ENCODE measurements around the gene MARVELD2. TPM values are rescaled to one million over a fixed set of nuclear protein-coding genes. Genes with fewer than 3 reads are reported as not detected.

The MARVELD2 gene
- total and polyA plus RNA-seq, 2 of the 13 experiments (the other 11 are each of a cell fraction or from before 2014, with no cell fraction given), result 11.1 to 15.4 TPM

- TF ChIP-seq TFDP1 (CRISPR knock-in tag; IDR thresholded peaks at IDR 0.05; ENCODE audit: borderline replicate concordance), result peak; percentile 63; the same call in 1 of the 2 replicates
- peak; percentile 42; the same call in 1 of the 2 replicates for TF ChIP-seq FOXA3 (CRISPR knock-in tag; IDR thresholded peaks at IDR 0.05)
- TF ChIP-seq ZBTB20 (CRISPR knock-in tag; IDR thresholded peaks at IDR 0.05; ENCODE audit: borderline replicate concordance, low read depth), result peak; percentile 33; the same call in 1 of the 2 replicates
- no peak for TF ChIP-seq RFX1 (IDR thresholded peaks at IDR 0.05)
- TF ChIP-seq ARNT (IDR thresholded peaks at IDR 0.05), result no peak
- TF ChIP-seq POLR2A (IDR thresholded peaks at IDR 0.05; ENCODE audit: insufficient read depth in 1 of 2, low read depth in 2 of 2, low read length in 2 of 2), result peak; percentile 64 to 87
- TF ChIP-seq KDM5B (CRISPR knock-in tag; IDR thresholded peaks at IDR 0.05; ENCODE audit: borderline replicate concordance), result peak; percentile 95
- TF ChIP-seq REPIN1 (CRISPR knock-in tag; IDR thresholded peaks at IDR 0.05; ENCODE audit: borderline replicate concordance, low read depth), result peak; percentile 86; the same call in 1 of the 2 replicates
- TF ChIP-seq KLF6 (CRISPR knock-in tag; IDR thresholded peaks at IDR 0.05), result peak; percentile 52; the same call in 1 of the 2 replicates
- TF ChIP-seq NR3C1 (CRISPR knock-in tag; IDR thresholded peaks at IDR 0.05), result no peak
- TF ChIP-seq ZNF546 (CRISPR knock-in tag; conservative IDR thresholded peaks at IDR 0.05), result no peak
- TF ChIP-seq ATF5 (CRISPR knock-in tag; IDR thresholded peaks at IDR 0.05; ENCODE audit: low read depth), result no peak
- peak; percentile 85 for TF ChIP-seq HNF1B (CRISPR knock-in tag; IDR thresholded peaks at IDR 0.05)
- no peak for TF ChIP-seq PLSCR1 (CRISPR knock-in tag; IDR thresholded peaks at IDR 0.05; ENCODE audit: borderline replicate concordance)
- TF ChIP-seq IRF1 (CRISPR knock-in tag; IDR thresholded peaks at IDR 0.05; ENCODE audit: low read depth), result 0 out of 2 replicates have a peak, but pooled peaks have one; percentile 50
- TF ChIP-seq E2F2 (CRISPR knock-in tag; IDR thresholded peaks at IDR 0.05; ENCODE audit: borderline replicate concordance), result peak; percentile 57; the same call in 1 of the 2 replicates
- TF ChIP-seq ZNF34 (CRISPR knock-in tag; IDR thresholded peaks at IDR 0.05; ENCODE audit: borderline replicate concordance), result 0 out of 2 replicates have a peak, but pooled peaks have one; percentile 60
- no peak for TF ChIP-seq ZNF362 (CRISPR knock-in tag; IDR thresholded peaks at IDR 0.05; ENCODE audit: borderline replicate concordance)
- TF ChIP-seq LBX2 (CRISPR knock-in tag; IDR thresholded peaks at IDR 0.05; ENCODE audit: borderline replicate concordance), result peak; percentile 64; the same call in 1 of the 2 replicates
- TF ChIP-seq ZNF737 (CRISPR knock-in tag; IDR thresholded peaks at IDR 0.05; ENCODE audit: borderline replicate concordance), result no peak
- peak; percentile 91; the same call in 1 of the 2 replicates for TF ChIP-seq SNAI1 (CRISPR knock-in tag; IDR thresholded peaks at IDR 0.05; ENCODE audit: borderline replicate concordance)
Measured at GRCh38 chr5:69492391-69492922, 77.5 kb downstream of the MARVELD2 start, which contains the start of gene OCLN (continued).

All from HepG2 (cell line).